ENCODE results near the gene EXOC1L.

- TF ChIP-seq CTCF (conservative IDR thresholded peaks at IDR 0.05 in 1 of 2, IDR thresholded peaks at IDR 0.05 in 1 of 2; ENCODE audit: extremely low read depth in 1 of 2, insufficient read depth in 1 of 2, low read depth in 1 of 2, low read length in 2 of 2) = no peak
- no peak for TF ChIP-seq EZH2 (IDR thresholded peaks at IDR 0.05; ENCODE audit: borderline replicate concordance, low read length)
Measured at GRCh38 chr4:55879224-55879623, 59.6 kb downstream of the EXOC1L start.
